Endothelial cell of umbilical vein (primary cell): ENCODE results near the gene GNAO1. TPM values are rescaled to one million over a fixed set of nuclear protein-coding genes. Genes with fewer than 3 reads are reported as not detected.

ENCODE experiments used
- BruUV-seq: library from RNA; stranded (reverse); fragments of 400-500 nt; replicated peaks from 2 replicates; lab custom pipeline; 2021; lab: Mats Ljungman, UMichigan
- CTCF ChIA-PET: fragments of 300-600, 350-600 bp; sonication (Branson Sonifier 250); formaldehyde crosslinking; loops from one replicate; lab custom pipeline; 2021; ENCODE audit warnings: antibody characterized with exemption, inconsistent platforms; lab: Charles Lee
- POLR2A ChIA-PET: fragments of 300-600, 350-600 bp; sonication (Branson Sonifier 250); formaldehyde crosslinking; loops from one replicate; lab custom pipeline; 2021; ENCODE audit warnings: antibody characterized with exemption, inconsistent platforms; lab: Charles Lee
- DNase-seq: peaks from one replicate; pipeline ENCODE4 v3.0.0-alpha.2; 2011; ENCODE audit warnings: low read depth, low spot score
- FAIRE-seq: peaks from 2 replicates; lab custom pipeline; 2011; peaks lifted over from hg19 to GRCh38; lab: Jason Lieb, UNC
- H2AFZ ChIP-seq: 2 replicates; pipeline ENCODE4 v1.6.0; 2012; ENCODE audit warnings: low read depth, low read length, control low read depth, inconsistent platforms
- H3K27ac ChIP-seq: 2 replicates; pipeline ENCODE4 v1.5.1; 2011; ENCODE audit warnings: low read depth, mild to moderate bottlenecking, control low read depth, low read length, moderate library complexity; ENCODE audit not compliant: insufficient read depth
- H3K27me3 ChIP-seq, 2 experiments: 2 replicates each; pipeline versions ENCODE4 v1.6.0 to v1.6.1; 2011; ENCODE audit warnings: low read length in 2 of 2, mixed read lengths in 1 of 2; ENCODE audit not compliant: control insufficient read depth in 2 of 2, insufficient read depth in 2 of 2
- H3K36me3 ChIP-seq, 2 experiments: 2 replicates in 1 of 2; 3 replicates in 1 of 2; pipeline ENCODE4 v1.5.1; 2011; ENCODE audit warnings: low read length in 2 of 2, mild to moderate bottlenecking in 1 of 2, moderate library complexity in 1 of 2; ENCODE audit not compliant: control insufficient read depth in 2 of 2, insufficient read depth in 2 of 2; ENCODE audit errors: extremely low read depth in 1 of 2
- H3K4me1 ChIP-seq: 3 replicates; pipeline ENCODE4 v1.5.1; 2011; ENCODE audit warnings: mild to moderate bottlenecking, low read length; ENCODE audit not compliant: control insufficient read depth, insufficient read depth; ENCODE audit errors: extremely low read depth
- H3K4me2 ChIP-seq: 2 replicates; pipeline ENCODE4 v1.6.1; 2011; ENCODE audit warnings: low read length, control low read depth, mixed read lengths; ENCODE audit not compliant: insufficient read depth
- H3K4me3 ChIP-seq, 3 experiments: fragments of 200-600 bp in 1 of 3; sonication (generic), shearing (Covaris generic) in 1 of 3; replicated peaks in 1 of 3; 2 replicates each; pipeline ENCODE4 v1.5.1; 2011 to 2016; ENCODE audit warnings: control low read depth in 3 of 3, low read length in 3 of 3, mild to moderate bottlenecking in 2 of 3, inconsistent platforms in 1 of 3, low read depth in 1 of 3, moderate library complexity in 1 of 3; ENCODE audit not compliant: insufficient read depth in 1 of 3
- H3K79me2 ChIP-seq: 2 replicates; pipeline ENCODE4 v1.6.0; 2012; ENCODE audit warnings: low read length, inconsistent platforms; ENCODE audit not compliant: control insufficient read depth, insufficient read depth
- H3K9ac ChIP-seq: replicated peaks from 2 replicates; pipeline ENCODE3; 2011; ENCODE audit warnings: low read length, control low read depth; ENCODE audit not compliant: insufficient read depth; ENCODE audit errors: extremely low read depth
- H3K9me1 ChIP-seq: replicated peaks from 3 replicates; pipeline ENCODE4 v1.6.0; 2011; ENCODE audit warnings: mild to moderate bottlenecking, low read length; ENCODE audit not compliant: control insufficient read depth, insufficient read depth; ENCODE audit errors: extremely low read depth
- H3K9me3 ChIP-seq: replicated peaks from 2 replicates; pipeline ENCODE4 v1.5.1; 2012; ENCODE audit warnings: low read length, inconsistent platforms; ENCODE audit not compliant: control insufficient read depth, insufficient read depth
- H4K20me1 ChIP-seq: replicated peaks from 2 replicates; pipeline ENCODE3; 2011; ENCODE audit warnings: mild to moderate bottlenecking, low read length; ENCODE audit not compliant: control insufficient read depth, insufficient read depth; ENCODE audit errors: extremely low read depth
- EZH2 ChIP-seq: IDR thresholded peaks from 2 replicates; pipeline ENCODE4 v1.6.1; 2012; ENCODE audit warnings: borderline replicate concordance, low read depth, mild to moderate bottlenecking, moderate library complexity, low read length, inconsistent platforms; ENCODE audit not compliant: severe bottlenecking
- FOS ChIP-seq: IDR thresholded peaks from 2 replicates; pipeline ENCODE4 v1.6.1; 2011; ENCODE audit warnings: mild to moderate bottlenecking, low read length, moderate library complexity, borderline replicate concordance; ENCODE audit not compliant: insufficient read depth
- GATA2 ChIP-seq: IDR thresholded peaks from 2 replicates; pipeline ENCODE4 v1.7.0; 2011; ENCODE audit warnings: low read depth, mild to moderate bottlenecking, moderate library complexity, mixed read lengths, low read length; ENCODE audit not compliant: insufficient read length, insufficient read depth
- POLR2A ChIP-seq: IDR thresholded peaks from 2 replicates; pipeline ENCODE4 v1.6.1; 2012; ENCODE audit warnings: low read depth, mild to moderate bottlenecking, control low read depth, low read length
- POLR2AphosphoS5 ChIP-seq: IDR thresholded peaks from 2 replicates; pipeline ENCODE4 v1.6.1; 2012; ENCODE audit warnings: low read depth, mild to moderate bottlenecking, control low read depth, low read length, moderate library complexity; ENCODE audit not compliant: insufficient read depth
- dilution Hi-C: fragments of 300-500 bp; cut with MboI; formaldehyde crosslinking; loops from one replicate; pipeline ENCODE4 v1.15.0; 2019; ENCODE audit warnings: low sequenced_read_pairs; ENCODE audit not compliant: extremely low pct_ligation_motif_present
- intact Hi-C: fragments of 100-400 bp; cut with micrococcal nuclease; formaldehyde crosslinking; loops from one replicate; pipeline ENCODE4 v1.10.0; 2022
- polyA plus RNA-seq, 4 experiments: library from polyadenylated mRNA; depleted of rRNA in 3 of 4; stranded (reverse) in 3 of 4; unstranded in 1 of 4; fragments of >200 nt; gene quantifications; 2 replicates each; pipeline versions ENCODE4 v1.2.1 to v1.2.3, GENCODE V29; 2011 to 2012; ENCODE audit warnings: missing spikeins in 1 of 4
- total RNA-seq: library from RNA; stranded (reverse); gene quantifications from 2 replicates; pipeline ENCODE4 v1.2.3, GENCODE V29; 2021
- TF ChIP-seq, protein P1 (sequence below): IDR thresholded peaks from 2 replicates; pipeline ENCODE4 v1.6.1; 2011; ENCODE audit not compliant: insufficient read depth, insufficient read length
- TF ChIP-seq, protein P2 (sequence below), 2 donors: IDR thresholded peaks; 1 replicate in 1 of 2; 2 replicates in 1 of 2; pipeline ENCODE4 v1.5.1; 2011; ENCODE audit warnings: low read length in 2 of 2, mild to moderate bottlenecking in 2 of 2, moderate library complexity in 2 of 2, control low read depth in 1 of 2, inconsistent platforms in 1 of 2, low read depth in 1 of 2; ENCODE audit not compliant: insufficient read depth in 1 of 2; ENCODE audit errors: extremely low read depth in 1 of 2

GNAO1 gene
- total and polyA plus RNA-seq, 2 donors (not counting 3 experiments of a cell fraction or from before 2014, with no cell fraction given) = not detected

GRCh38 chr16:56265184-56265583 lies 73.9 kb downstream of the GNAO1 start:
- Histone ChIP-seq H3K27ac (no peak overlapping the region), H3K36me3 (no peaks in the 10 kb centered on the region), H3K4me3 (no peak overlapping the region), H2AFZ (no peak overlapping the region), H3K4me1 (no peaks in the 10 kb centered on the region), H3K79me2 (no peaks in the 10 kb centered on the region), H3K9me1 (no peaks in the 10 kb centered on the region), H3K9me3 (no peaks in the 10 kb centered on the region), H4K20me1 (no peaks in the 10 kb centered on the region), H3K4me2 (no peak overlapping the region), H3K9ac (no peak overlapping the region), H3K27me3 (no peaks in the 10 kb centered on the region)
- dilution Hi-C loops = no loop called here
- intact Hi-C loops = no loop called here
- TF ChIP-seq FOS (no peak), GATA2 (no peak), POLR2A (no peak), POLR2AphosphoS5 (no peak), EZH2 (no peak)
- TF ChIP-seq, protein P1, sequence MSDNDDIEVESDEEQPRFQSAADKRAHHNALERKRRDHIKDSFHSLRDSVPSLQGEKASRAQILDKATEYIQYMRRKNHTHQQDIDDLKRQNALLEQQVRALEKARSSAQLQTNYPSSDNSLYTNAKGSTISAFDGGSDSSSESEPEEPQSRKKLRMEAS = no peak
- TF ChIP-seq, protein P2, sequence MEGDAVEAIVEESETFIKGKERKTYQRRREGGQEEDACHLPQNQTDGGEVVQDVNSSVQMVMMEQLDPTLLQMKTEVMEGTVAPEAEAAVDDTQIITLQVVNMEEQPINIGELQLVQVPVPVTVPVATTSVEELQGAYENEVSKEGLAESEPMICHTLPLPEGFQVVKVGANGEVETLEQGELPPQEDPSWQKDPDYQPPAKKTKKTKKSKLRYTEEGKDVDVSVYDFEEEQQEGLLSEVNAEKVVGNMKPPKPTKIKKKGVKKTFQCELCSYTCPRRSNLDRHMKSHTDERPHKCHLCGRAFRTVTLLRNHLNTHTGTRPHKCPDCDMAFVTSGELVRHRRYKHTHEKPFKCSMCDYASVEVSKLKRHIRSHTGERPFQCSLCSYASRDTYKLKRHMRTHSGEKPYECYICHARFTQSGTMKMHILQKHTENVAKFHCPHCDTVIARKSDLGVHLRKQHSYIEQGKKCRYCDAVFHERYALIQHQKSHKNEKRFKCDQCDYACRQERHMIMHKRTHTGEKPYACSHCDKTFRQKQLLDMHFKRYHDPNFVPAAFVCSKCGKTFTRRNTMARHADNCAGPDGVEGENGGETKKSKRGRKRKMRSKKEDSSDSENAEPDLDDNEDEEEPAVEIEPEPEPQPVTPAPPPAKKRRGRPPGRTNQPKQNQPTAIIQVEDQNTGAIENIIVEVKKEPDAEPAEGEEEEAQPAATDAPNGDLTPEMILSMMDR (IDR thresholded peaks at IDR 0.05; ENCODE audit: extremely low read depth in 1 of 2, insufficient read depth in 1 of 2, low read depth in 1 of 2, low read length in 2 of 2) = no peak
- ChIA-PET POLR2A (no interaction called here), CTCF (no interaction called here)
- DNase-seq = no peak
- FAIRE-seq = no peak
- BruUV-seq = no TSS peak
